Measurements from ENCODE around the gene COL1A1. TPM values are rescaled to one million over a fixed set of nuclear protein-coding genes. Genes with fewer than 3 reads are reported as not detected.

The COL1A1 gene
- total and polyA plus RNA-seq, 3 donors from 2014 or later, result 32.5 to 557 (median 35.1) TPM

GRCh38 chr17:50157891-50158290, 43.5 kb downstream of the COL1A1 start:
- H3K4me1 ChIP-seq, result peaks cover 30% of the 10 kb centered on the region
- 75 to 78% methylated on average over 4 of the region's 4 CpGs for WGBS, 2 donors
- no peak for DNase-seq
- no peak overlapping the region for H3K4me3 ChIP-seq
- no peaks in the 10 kb centered on the region for H3K27me3 ChIP-seq
- H3K9me3 ChIP-seq, result no peaks in the 10 kb centered on the region
- no peak overlapping the region for H3K27ac ChIP-seq
- intact Hi-C loops (cut with DNase I; ENCODE audit: low total_unique reads), result no loop called here
- no peaks in the 10 kb centered on the region for H3K36me3 ChIP-seq (ENCODE audit: low read depth, missing control alignments)
- TF ChIP-seq POLR2A (IDR thresholded peaks at IDR 0.05) (no peak), CTCF (IDR thresholded peaks at IDR 0.05) (no peak)

- H3K4me1 ChIP-seq, result peaks cover 45% of the 10 kb centered on the region
- no peak overlapping the region for H3K4me3 ChIP-seq
- peak overlapping the region; percentile 81 to 84 for H3K27ac ChIP-seq
- no peaks in the 10 kb centered on the region for H3K9me3 ChIP-seq
- TF ChIP-seq CTCF (IDR thresholded peaks at IDR 0.05) (no peak), POLR2A (IDR thresholded peaks at IDR 0.05) (no peak)
- intact Hi-C loops (cut with DNase I; ENCODE audit: low total_unique reads), result no loop called here
- no peaks in the 10 kb centered on the region for H3K27me3 ChIP-seq
- WGBS, 2 donors, result 52 to 61% methylated on average over 8 of the region's 8 CpGs
- DNase-seq, result peak; percentile 60
- H3K36me3 ChIP-seq (ENCODE audit: low read depth, missing control alignments), result no peaks in the 10 kb centered on the region
Measured at GRCh38 chr17:50155115-50155819, 46.2 kb downstream of the COL1A1 start.

- no peaks in the 10 kb centered on the region for H3K36me3 ChIP-seq (ENCODE audit: low read depth, missing control alignments)
- no peak overlapping the region for H3K4me3 ChIP-seq
- WGBS, 2 donors, result 17 to 21% methylated on average over 1 of the region's 1 CpG
- no peaks in the 10 kb centered on the region for H3K9me3 ChIP-seq
- TF ChIP-seq CTCF (IDR thresholded peaks at IDR 0.05) (no peak), POLR2A (IDR thresholded peaks at IDR 0.05) (no peak)
- peak overlapping the region; percentile 81 to 84 for H3K27ac ChIP-seq
- H3K4me1 ChIP-seq, result peaks cover 45% of the 10 kb centered on the region
- H3K27me3 ChIP-seq, result no peaks in the 10 kb centered on the region
- intact Hi-C loops (cut with DNase I; ENCODE audit: low total_unique reads), result no loop called here
- DNase-seq, result no peak
Measured at GRCh38 chr17:50154604-50155003, 46.8 kb downstream of the COL1A1 start.

GRCh38 chr17:50153650-50154575, 47.5 kb downstream of the COL1A1 start:
- Histone ChIP-seq H3K27me3 (no peaks in the 10 kb centered on the region), H3K9me3 (no peaks in the 10 kb centered on the region), H3K4me3 (no peak overlapping the region), H3K4me1 (peaks cover 45% of the 10 kb centered on the region), H3K27ac (peak overlapping the region; percentile 81 to 84), H3K36me3 (ENCODE audit: low read depth, missing control alignments) (no peaks in the 10 kb centered on the region)
- TF ChIP-seq CTCF (IDR thresholded peaks at IDR 0.05), result no peak
- no peak for TF ChIP-seq POLR2A (IDR thresholded peaks at IDR 0.05)
- peak; percentile 84 for DNase-seq
- intact Hi-C loops (cut with DNase I; ENCODE audit: low total_unique reads), result no loop called here
- 30 to 34% methylated on average over 15 to 16 of the region's 16 CpGs for WGBS, 2 donors

Measured in testis (tissue), 3 donors.